HG03565 (cell line): ENCODE data around the gene LRRFIP2.

ENCODE experiments used
- ATAC-seq: cut with Tn5 transposase; IDR thresholded peaks from one replicate; pipeline ENCODE4 v1.9.1; 2021; ENCODE audit warnings: mild to moderate bottlenecking, moderate library complexity; ENCODE audit not compliant: unreplicated experiment

Gene LRRFIP2

DNA sequence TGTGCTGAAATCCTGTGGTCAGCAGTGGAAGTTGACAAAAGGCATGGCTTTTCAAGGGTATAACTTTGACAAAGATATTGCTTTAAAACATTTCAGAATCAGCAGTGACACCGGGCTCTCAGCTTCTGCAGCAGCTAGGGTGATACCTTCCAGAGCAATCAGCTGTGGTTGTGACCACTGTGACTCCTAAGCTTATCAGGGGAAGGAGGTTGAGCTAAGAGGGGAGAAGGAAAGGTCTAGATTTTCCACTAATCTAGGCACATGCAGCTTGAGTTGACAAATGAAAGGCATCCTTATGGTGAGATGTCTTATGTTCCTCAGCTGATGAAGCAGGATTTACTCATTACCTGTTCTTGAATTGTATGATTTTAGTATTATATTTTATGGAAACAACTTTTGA, 16.3 kb upstream of the LRRFIP2 start:
- no peak for ATAC-seq

DNA sequence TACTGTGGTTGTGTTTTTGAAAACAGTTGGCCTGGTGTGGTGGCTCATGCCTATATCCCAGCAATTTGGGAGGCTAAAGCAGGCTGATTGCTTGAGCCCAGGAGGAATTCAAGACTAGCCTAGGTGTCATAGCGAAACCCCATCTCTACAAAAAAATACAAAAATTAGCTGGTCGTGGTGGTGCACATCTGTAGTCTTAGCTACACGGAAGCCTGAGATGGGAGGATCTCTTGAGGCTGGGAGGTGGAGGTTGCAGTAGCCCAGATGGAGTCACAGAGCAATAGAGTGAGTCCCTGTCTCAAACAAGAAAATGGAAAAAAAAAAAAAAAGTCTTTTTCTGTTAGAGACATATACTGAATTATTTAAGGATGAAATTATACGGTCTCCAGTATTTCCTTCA, 14.7 kb upstream of the LRRFIP2 start:
- ATAC-seq = no peak

DNA sequence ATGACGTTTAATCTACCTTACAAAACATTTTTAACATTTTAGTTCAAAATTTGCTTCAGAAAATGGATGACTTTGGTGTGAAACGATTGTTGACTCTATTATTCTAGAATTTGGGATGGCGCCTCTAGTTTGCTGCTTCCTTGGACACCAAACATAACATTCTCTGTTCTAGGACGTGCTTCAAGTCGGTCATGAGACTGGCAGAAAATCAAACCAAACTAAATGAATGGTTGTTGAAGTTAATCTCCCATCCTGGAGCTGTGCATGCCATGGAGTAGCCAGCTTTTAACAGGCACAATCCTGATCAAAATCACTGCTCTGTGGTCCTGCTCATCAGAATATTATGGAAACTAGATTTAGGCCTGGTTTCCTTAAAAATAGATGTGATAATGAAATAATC, 9.6 kb upstream of the LRRFIP2 start:
- ATAC-seq = no peak

DNA sequence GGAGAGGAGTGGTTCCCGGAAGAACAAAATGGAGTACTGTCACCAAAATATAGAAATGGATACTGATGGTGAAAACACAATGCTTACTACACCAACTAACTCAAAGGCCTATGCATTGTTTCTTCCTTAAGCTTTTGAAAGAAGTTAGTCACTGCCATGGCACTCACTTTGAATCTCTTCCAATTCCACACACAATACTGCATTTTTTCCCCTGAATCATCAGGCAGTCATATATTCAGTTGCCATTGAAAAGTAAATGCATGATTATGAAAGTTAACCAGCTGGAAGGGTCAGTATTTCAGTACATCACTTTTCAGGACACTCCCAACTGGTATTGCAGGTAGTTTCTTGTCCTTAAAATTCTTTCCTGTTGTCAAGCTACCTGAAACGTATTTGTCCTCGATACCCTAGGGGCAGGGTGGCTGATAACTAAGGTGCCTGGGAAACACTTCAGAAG, 9.0 kb upstream of the LRRFIP2 start:
- no peak for ATAC-seq

DNA sequence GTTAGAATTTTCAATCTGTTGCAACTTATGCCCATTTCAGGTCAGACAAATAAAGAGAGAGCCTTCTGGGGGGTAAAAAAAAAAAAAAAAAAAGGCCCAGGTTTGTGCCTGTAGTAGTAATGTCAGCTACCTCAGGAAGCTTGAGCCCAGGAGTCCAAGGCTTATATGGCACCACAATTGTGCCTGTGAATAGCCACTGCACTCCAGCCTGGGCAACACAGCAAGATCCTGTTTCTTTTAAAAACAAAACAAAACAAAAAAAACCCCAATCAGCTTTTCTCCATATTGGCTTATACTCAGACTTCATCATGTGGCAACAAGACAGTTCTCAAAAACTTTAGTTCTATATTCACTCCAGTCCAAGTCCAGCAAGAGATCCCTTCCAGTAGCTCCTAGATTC, 8.4 kb upstream of the LRRFIP2 start:
- no peak for ATAC-seq

DNA sequence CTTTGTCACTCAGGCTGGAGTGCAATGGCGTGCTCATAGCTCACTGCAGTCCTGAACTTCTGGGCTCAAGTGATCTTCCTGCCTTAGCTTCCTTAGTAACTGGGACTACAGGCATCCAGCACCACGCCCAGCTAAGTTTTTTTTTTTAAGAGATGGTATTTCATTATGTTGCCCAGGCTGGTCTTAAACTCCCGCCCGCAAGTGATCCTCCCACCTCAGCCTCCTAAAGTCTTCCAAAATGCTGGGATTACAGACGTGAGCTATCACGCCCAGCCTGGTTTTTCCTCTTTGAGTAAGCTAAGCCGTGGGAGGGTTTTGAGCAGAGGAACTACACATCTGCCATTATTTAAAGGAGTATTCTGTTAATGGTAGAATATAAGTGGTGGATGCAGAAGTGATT, 7.4 kb upstream of the LRRFIP2 start:
- no peak for ATAC-seq

DNA sequence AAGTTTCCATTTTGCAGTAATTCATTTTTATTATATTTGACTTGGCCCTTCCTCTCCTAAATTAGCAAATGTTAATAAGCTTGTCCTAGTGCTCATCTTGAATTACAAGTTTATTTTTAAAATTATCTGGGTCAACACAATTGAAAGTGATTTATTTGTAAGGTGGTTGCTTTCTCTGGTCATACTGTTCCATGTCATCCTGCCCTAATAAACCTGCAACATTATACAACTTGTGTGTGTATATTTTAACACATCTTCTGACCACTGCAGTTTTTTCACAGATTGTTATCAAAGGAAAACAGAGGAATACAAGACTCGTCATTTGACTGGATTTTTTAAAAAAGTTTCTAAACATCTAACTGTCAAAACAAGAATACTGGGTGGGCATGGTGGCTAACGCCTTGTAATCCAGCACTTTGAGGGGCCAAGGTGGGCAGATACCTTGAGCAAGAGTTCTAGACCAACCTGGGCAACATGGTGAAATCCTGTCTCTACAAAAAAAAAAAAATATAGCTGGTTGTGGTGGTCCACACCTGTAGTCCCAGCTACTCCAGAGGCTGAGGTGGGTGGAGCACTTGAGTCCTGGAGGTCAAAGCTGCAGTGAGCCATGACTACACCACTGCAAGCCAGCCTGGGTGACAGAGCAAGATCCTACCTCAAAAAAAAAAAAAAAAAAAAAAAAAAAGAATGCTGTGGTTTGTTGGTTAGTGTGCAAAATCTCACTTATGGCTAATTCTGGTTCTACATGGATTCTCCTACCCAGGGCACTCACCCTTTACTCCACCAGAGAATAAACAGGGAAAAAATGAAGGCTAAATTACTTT, 5.0 kb upstream of the LRRFIP2 start:
- ATAC-seq = no peak

DNA sequence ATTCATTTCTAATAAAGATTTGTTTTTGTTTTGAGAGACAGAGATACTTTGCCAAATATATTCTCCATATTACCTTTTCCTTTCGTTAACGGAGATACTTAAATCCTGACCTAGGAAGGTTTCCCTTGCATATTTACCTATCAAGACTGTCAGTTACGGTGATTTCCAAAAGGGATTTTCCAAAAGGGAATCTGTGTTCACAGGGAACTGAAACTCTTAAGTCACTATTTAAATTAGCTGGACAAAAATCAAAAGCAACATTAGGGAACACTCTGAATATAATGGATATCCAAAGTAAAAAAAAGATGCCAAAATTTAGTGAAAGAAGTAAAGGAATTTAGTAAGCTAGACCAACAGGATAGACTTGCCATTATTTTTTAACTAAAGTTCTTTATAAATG, 576 bp downstream of the LRRFIP2 start:
- ATAC-seq = no peak

DNA sequence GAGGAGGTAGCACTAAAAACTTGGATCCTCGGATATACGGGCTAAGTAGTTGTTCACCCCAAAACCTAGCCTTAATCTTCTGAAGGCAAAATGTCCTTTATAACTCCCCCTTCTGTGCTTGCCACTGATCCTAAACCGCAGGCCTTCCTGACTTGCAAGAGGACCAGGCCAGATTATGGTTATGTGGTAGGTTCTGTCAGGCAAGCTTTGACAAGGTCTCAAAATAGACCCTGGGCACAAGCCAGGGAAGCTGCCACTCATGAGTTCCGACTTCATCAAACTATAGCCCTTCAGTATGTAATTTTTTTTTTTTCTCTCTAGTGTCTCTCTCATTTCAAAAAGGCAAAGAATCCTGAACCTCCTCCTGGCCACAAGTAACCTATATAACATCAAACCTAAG, 3.2 kb downstream of the LRRFIP2 start:
- ATAC-seq = no peak

DNA sequence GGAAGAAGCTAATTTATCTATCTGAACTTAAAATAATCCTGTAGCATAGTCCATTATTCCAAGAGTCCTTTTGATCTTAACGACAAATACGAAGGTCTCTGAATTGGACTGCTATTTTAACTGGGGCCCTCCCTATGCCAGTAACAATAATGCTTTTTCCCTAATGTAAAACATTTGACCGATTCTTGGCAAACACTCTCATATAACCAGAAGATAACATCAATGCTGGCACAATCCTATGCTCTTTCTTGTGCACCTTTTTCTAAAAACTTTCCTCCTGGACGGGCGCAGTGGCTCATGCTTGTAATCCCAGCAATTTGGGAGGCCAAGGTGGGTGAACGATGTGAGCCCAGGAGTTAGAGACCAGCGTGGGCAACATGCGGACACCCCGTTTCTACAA, 3.9 kb downstream of the LRRFIP2 start:
- ATAC-seq = no peak

DNA sequence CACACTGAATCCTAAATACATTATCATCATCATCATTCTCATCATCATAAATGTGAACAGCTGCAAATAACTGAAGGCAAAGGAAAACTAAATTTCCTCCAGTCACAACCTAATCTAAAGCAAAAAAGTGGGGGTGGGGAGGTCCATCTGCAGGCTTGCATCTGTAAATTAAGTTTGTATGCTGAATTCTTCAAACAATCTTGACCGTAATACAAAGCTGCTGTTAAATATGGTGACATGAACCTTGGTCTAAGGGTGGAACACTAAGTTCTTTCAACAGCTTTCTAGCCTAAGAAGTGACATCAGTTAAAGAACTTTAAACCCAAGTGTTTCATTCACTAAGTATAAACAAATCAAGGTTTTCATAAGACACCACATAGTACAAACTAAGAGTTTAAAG, 4.3 kb downstream of the LRRFIP2 start:
- no peak for ATAC-seq

DNA sequence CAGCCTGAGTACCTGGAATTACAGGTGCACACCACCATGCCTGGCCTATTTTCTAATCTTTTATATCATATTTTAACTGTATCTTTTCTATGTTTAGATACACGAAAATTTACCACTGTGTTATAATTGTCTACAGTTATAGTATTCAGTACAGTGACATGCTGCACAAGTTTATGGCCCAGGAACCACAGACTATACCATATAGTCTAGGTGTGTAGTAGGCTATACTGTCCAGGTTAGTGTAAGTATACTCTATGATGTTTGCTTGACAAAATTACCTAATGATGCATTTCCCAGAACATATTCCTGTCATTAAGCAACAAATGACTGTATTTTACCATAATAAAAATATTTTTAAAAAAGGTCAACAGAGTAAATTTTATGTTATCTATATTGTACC, 5.5 kb downstream of the LRRFIP2 start:
- ATAC-seq = no peak

DNA sequence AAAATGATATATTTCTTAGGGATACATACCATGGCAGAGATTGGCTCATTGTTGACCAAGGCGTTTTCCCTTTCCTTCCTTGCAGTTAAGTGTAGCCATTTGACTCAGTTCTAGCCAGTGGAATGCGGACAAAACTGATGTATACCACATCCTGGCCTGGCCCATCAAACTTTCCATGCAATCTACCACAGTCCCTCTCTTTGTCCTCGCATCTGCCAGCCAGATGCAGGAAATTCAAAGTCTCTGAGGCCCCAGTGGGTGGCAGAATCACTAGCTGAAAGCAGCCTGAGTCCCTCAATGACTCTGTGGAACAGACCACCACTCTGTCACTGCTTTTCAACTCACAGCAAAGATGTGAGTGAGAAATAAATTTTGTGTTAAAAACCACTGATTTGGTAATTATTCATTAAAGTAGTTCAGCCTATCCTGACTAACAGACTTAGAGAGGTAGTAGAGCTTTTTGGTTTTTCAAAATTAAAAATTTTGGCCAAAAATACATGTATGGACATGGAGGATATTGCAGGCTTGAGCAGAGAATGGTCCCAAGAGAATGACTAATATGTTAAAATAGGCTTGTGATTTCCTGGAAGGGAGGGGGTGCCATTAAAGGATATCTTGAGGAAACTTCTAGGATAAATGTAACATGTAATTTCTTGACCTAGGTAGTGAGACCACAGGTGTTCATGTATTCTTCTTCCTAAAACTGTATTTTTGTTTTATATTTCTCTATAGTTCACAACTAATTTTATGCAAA, 10.9 kb downstream of the LRRFIP2 start:
- peak; percentile 25 for ATAC-seq

DNA sequence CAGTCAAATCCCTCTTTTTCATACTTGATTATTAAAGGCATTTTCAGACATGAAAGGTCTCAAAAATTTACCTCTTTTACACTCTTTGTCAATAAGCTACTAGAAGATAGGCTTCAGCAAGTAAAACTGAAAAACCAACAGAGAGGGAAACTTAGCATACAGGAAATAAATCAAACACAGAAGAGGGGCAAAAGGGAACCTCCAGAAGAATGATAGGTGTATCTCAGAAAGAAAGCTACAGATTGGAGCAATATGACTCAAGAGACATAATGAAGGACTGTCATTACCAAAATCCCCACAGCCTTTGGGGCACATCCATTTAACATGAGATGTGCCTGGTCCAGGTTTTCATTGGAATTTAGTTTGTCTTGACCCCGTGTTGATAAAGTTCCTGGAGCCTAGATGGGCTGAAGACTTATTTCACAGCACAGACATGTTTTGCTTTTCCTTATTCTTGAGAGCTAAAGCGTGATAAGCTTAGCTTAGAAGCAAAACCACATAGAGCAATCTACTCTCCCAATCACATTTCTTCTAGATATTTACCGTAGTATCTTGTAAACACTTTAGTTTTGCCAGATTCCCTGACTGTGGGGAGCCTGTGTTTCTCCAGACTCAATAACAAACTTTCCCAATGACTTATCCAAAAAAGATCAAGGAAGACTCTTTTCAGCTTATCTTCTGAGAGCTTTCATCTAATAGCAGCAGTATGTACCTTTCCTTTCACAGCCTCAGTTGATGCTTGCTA, 11.7 kb downstream of the LRRFIP2 start:
- peak; percentile 83 for ATAC-seq

DNA sequence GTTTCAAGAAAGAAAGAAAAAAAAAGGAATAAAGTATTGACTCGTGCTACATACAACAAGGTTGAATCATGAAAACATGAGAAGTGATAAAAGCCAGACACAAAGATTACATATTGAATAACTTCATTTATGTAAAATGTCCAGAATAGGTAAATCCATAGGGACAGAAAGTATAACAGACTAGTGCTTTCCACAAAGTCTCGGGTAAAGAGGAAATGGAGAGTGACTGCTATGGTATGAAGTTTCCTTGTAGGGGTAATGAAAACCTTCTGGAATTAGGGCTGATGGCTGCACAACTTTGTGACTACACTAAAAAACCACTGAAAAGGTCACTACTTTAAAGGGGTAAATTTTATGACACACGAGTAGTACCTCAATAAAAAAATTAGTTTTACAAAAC, 13.0 kb downstream of the LRRFIP2 start:
- no peak for ATAC-seq

DNA sequence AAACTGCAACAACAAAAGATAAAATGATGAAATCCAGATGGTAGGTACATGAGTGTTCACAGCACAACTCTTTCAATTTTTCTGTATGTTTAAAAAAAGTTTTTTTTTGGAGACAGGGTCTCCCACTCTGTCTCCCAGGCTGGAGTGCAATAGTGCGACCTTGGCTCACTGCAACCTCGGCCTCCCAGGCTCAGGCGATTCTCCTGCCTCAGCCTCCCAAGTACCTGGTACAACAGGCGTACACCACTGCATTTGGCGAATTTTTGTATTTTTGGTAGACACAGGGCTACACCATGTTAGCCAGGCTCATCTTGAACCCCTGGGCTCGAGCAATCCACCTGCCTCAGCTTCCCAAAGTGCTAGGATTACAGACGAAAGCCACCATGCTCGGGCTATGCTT, 18.6 kb downstream of the LRRFIP2 start:
- ATAC-seq = no peak

DNA sequence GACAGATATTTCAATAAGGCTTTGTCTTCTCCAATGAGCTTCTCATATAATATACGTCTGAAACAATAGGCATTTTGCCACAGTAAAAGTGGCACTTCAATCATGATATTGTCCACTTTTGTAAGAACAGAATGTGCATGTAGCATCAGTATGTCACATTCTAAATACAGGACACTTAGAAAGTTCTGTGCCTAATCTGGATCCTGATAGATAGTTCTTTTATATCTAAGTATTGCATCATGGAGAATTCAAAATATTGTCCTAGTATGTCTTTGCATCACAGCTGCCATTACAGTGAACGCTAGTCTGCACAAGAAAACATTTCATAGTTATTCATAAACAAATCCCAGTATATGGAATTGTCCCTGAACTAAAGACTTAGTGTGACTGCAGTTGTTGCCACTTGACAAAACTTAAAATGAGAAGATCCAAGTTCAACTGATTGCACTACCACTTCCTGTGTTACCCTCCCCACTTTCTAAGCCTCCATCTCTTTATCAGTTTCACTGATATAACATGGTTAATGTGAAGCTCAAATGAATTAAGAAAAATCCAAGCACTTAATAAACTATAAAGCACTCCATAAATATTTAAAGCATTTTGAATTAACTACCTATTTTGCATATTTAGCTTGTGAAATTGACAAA, 19.6 kb downstream of the LRRFIP2 start:
- ATAC-seq = no peak

DNA sequence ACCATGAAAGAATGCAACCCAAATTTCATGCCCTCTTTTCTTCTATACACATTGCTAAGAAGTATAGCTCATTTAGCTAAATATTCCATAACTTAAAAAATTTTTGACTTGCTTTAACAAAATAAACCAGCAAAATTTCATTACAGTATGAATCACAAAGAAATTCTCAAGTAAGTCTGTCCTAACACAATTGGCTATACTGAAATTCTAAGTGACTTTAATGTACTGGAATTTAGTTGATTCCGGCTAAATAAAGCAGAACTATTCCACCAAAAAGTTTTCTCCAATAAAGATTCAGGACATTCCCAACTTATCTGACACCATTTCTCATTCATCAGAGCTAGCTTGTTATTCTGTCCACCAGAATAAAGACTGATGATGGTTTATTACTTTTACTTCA, 23.8 kb downstream of the LRRFIP2 start:
- ATAC-seq = no peak

DNA sequence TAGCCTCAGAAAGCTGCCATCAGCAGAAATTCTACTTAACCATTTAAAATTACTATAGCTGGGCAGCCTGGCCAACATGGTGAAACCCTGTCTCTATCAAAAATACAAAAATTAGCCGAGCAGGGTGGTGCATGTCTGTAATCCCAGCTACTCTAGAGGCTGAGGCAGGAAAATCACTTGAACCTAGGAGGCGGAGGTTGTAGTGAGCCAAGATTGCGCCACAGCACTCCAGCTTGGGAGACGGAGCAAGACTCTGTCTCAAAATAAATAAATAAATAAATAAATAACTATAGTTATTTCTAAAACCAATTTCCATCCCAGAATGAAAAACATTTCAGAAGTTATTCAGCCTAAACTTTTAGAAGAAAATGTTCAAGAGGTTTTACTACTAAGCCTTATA, 25.1 kb downstream of the LRRFIP2 start:
- ATAC-seq = no peak

DNA sequence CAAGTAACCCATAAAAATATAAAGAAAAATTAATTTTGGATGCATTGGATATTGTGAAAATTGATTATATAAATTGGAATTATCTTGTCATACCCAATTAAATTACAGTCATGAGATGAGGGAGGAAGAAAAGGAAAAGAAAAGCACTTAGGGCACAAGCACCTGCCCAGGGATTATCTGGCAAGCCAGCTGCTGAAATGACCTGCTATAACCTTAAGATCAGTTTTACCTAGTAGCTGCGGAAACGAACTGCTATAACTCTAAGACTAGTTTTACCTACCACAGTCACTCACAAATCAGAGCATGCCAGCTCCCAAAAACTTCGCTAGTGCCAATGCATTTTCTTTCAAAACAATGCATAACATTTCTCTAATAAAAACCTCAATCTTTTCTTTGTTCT, 26.2 kb downstream of the LRRFIP2 start:
- no peak for ATAC-seq

DNA sequence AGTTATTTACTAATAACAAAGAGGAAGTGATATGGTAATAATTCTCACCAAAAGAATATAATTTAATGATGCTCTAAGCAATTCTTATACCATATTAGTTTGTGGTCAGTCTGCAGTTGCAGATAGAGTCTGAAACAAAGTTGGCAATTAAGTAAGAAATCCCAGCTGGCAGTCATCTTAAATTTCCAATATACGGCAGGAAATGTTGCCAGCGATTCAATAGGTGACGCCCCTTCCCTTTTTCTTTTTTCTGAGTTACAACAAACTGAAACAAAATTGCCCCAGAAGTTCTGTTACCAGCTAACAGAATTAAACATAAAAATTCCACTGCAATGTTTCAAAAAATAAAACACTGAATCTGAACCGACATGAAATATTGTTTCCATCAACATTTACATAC, 26.7 kb downstream of the LRRFIP2 start:
- no peak for ATAC-seq
